GM21423 (cell line): ENCODE measurements around the gene ANKRD2.
"Not testable (repeated sequence)": the region's sequence is repeated elsewhere in the genome, so short reads cannot be mapped to it uniquely, and the experiment has no call there.

Source experiments
- ATAC-seq: cut with Tn5 transposase; IDR thresholded peaks from one replicate; pipeline ENCODE4 v1.9.1; 2021; ENCODE audit warnings: mild to moderate bottlenecking, moderate library complexity; ENCODE audit not compliant: unreplicated experiment

Gene ANKRD2

GRCh38 chr10:97546456-97547270 is 25.9 kb upstream of the ANKRD2 start:
- ATAC-seq: no peak

DNA sequence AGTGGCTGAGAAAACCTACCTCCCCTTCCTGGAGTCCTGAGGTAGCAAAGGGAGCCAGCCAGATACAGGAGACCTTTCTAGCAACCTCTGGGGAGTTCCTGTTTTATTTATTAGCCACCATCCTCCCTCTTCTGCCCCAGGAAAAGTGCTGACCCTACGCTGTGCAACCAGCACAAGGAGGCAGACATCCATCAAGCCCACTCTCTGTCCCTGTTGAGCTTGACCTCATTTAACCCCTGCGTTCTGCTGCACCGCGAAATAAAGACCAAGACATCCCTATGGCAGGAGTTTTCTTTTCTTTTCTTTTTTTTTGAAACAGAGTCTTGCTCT is 25.3 kb upstream of the ANKRD2 start:
- ATAC-seq: no peak

DNA sequence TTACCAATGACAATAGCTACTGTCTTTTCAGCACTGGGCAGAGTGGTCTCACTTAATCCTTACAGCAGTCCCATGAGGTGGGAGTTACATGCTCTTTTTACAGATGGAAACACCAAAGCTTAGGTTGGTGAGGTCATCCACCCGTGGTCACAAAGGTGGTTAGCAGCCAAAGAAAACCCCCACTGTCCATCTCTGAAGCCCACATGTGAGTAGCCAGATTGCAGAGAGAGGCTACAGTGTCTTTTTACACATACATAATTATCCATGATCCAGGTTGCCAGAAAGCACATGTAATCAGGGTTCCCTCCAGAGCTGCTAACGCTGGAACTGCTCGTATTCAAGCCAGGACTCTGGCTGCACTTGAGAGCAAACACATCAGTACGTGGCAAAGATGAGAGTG is 24.6 kb upstream of the ANKRD2 start:
- no peak for ATAC-seq

- no peak for ATAC-seq
Observed at GRCh38 chr10:97548828-97549455, 23.6 kb upstream of the ANKRD2 start.

DNA sequence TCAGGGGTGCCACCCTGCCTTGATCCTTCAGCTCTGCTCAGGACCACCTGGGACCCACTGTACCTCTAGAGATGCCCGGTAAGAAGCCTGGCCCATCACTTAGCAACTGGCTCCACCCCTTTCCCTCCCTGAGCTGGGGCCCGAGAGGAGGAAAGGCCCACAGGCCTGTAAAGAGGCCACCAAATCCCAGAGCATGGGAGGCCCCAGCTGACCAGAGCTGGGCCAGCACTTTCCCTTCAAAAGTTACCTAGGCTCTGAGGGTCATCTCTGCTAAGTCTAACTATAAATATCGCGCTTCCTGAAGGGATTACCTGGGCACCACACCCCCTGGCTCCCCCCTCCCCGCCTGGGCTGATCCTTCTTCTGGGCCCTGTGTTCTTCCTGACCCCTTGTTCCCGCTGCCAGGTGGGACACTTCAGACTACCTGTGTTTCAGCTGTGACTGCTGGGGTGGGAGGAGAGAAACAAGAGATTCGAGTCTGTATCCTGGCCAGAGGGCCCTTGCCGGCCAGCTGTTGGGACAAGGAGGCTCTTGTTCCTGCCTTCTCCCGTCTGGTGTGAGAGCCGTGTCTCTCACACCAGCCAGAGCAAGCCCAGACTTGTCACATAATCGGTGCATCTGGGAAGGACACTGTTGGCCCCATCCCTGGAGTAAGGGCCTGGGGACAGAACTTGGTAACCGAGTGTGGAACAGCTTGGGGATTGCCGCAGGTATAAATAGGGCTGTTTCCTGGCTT is 22.8 kb upstream of the ANKRD2 start:
- no peak for ATAC-seq

DNA sequence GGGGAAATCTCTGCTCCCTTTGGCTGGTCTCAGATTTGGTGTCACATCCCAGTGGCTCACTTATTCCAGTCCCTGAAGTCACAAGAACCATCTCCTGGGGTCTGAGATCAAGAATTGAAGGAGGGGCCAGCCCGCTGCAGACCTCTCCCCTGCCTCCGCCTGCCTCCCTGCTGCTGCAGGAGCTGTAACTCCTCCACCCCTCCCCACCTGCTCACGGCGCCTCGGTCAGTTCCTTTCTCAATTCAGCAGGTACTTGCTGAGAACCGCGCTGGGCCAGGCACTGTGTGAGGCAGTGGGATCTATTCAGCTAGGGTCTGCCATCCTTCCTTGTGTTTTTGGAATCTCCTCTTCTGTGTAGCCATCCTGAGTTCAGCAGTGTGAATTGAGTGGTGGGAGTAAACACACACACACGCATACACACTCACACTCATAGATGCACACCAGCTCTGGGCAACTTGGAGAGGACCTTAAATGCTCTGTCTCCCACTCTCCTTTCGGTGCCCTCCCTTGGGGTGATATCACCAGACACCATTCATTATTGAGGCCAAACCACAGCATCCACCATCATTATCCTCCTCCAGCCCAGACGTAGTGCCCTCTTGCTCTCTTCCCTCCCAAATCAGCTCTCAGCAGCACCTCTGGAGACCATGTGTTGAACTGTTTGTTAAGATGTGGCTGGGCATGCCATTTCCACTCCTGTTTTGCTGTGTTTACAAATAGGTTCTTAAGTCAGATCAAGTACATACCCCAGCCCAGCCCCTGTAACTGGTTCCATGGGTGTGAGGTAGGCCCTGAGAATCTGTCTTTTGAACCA is 22.0 kb upstream of the ANKRD2 start:
- ATAC-seq: no peak

- ATAC-seq: no peak
Observed at GRCh38 chr10:97551271-97551670, 21.3 kb upstream of the ANKRD2 start.

DNA sequence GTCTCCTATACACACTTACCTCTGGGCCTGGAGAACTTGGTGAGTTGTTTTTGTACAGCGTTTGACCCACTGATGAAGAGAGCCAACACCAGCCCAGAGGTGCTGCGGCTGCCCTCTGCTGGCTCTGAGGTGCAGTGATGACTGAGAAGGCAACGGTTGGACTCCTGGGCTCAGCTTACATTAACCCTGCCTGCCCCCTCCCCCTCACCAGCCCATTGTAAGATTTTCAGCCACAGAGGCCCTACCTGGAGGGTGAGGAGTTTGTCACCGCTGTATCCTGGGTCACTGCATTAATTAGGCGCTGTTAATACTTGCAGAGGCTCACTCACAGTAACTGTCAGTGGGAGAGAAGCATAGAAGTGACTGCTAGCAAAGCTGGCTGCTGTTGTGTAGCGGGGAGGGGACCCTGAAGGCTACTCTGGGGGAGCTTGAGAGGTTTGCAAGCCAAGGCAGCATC is 19.0 kb upstream of the ANKRD2 start:
- no peak for ATAC-seq

DNA sequence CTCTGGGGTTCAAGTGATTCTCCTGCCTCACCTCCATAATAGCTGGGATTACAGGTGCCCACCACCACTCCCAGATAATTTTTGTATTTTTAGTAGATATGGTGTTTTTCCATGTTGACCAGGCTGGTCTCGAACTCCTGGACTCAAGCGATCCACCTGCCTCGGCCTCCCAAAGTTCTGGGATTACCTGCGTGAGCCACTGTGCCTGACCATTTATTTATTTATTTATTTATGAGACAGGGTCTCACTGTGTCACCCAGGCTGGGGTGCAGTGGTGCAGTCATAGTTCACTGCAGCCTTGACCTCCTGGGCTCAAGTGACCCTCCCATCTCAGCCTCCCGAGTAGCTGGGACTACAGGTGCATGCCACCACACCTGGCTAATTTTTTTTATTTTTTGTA is 18.2 kb upstream of the ANKRD2 start:
- not testable (repeated sequence) for ATAC-seq

GRCh38 chr10:97555541-97555940 is 17.0 kb upstream of the ANKRD2 start:
- ATAC-seq: not testable (repeated sequence)

DNA sequence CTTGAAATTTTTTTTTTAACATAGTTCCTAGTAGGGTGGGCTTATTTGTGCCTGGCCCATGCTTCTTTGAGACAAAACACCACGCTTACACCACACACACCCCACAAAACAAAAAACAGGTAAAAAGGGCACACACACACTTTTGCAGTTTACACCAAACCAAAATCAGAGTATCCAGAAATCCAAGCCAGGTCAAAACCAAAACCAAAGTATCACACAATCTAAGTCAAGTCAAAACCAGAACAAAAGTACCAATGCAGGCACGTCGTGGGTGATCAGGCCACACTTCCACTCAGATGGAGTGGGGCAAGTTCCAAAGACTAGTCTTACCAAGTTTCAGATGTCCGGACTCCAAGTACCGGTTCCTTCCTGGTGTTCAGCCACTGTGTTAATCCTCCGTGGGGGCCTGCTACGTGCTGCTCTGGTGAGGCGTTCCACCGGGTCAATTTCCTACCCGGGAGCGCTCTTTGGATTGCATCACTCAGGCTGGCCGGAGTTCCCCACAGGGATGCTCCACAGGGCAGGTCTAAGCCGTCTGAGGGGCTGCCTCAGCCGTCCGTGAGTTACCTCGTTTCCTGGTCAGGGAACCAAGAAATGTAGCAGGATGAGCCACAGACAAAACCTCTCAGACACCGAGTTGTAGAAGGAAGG is 11.7 kb upstream of the ANKRD2 start:
- not testable (repeated sequence) for ATAC-seq

DNA sequence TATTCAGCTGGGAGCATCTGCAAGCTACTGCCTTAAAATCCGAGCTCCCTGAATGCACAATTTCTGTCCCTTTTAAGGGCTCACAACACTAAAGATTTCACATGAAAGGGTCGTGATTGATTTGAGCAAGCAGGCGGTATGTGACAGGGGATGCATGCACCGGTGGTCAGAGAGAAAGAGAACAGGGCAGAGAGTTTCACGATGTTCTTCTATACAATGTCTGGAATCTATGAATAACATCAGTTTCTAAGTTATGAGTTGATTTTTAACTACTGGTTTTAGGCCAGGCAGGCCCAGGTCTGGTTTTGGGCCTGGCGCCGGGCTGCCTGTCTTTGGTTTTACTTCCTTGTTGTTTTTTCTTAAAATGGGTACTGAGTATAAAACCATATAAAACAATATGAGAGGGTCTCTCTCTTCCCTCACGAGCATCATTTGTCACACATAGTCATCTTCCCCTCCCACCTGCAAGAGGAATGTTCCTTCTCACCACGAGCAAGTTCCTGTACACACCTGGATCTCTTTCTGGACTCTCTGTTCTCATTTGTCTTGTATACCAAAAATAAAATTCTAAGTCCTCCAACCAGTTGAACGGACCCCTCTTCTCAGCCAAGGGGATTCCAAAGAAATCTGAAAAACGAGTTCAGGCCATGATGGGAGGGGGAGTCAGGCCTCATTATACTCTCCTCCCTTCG is 11.0 kb upstream of the ANKRD2 start:
- not testable (repeated sequence) for ATAC-seq

DNA sequence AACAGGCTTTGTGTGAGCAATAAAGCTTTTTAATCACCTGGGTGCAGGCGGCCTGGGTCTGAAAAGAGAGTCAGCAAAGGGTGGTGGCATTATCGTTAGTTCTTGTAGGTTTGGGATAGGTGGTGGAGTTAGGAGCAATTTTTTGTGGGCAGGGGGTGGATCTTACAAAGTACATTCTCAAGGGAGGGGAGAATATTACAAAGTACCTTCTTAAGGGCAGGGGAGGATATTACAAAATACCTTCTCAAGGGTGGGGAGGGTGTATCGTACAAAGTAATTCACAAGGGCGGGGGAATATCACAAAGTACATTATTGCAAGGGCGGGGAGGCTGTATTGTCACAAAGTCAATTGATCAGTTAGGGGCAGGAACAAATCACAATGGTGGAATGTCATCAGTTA is 10.2 kb upstream of the ANKRD2 start:
- not testable (repeated sequence) for ATAC-seq

DNA sequence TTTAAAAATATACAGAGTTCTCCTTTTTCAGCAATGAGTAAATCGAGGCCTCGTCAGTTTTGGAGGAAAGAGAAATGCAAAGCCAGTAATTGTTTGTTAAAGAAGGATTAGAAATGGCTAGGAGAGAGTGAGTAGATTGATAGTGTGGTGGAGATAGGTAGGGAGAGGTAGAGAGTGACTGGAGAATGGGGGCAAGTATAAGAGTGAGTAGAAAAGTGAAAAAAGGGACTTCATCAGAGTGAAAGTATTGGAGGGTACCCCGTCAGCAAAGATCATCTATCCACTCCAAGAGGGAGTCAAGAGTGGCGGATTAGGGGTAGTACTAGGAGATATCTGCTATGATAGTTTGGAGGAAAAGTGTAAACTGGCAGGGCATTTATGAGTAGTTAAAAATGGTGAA is 9.2 kb upstream of the ANKRD2 start:
- no peak for ATAC-seq

DNA sequence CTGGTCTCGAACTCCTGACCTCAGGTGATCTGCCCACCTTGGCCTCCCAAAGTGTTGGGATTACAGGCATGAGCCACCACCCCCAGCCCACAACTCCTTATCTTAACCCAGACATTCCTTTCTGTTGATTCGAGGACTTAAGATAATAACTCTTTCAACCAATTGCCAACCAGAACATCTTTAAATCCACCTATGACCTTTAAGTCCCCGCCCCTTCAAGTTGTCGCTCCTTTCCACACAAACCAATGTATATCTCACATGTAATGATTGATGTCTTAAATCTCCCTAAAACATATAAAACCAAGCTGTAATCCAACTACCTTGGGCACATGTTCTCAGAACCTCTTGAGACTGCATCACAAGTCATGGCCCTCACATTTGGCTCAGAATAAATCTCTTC is 7.8 kb upstream of the ANKRD2 start:
- ATAC-seq: no peak

DNA sequence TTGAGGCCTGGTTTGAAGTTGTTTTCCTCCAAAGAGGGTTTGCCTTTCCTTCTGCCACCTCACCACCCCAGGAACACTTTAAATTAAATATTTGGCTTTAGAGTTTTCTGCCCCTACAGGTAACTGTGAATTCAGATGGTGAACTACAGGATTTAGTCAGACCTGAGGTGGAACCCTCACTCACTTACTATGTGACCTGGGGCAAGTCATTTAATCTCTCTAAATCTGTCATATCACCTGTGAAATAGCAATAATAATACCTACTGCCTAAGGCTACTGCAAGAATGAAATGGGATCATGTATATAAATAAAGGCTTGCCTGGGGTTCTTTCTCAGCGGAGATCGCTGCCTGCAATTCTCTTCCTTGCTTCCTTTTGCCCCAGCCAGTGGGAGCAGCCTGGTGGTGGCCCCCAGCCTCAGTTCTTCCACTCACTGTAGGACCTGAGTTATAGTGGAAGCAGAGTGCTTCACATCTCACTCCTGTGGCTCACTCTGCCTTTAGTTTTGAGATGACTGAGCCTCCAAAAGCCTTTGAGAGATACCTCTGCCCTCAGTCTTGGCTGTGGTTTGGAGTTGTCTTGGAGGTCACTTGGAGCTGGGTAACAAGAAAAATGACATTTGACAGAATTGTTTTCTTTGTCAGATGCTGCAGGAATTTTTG is 6.1 kb upstream of the ANKRD2 start:
- ATAC-seq: no peak

- no peak for ATAC-seq
Observed at GRCh38 chr10:97567891-97568290, 4.7 kb upstream of the ANKRD2 start.

DNA sequence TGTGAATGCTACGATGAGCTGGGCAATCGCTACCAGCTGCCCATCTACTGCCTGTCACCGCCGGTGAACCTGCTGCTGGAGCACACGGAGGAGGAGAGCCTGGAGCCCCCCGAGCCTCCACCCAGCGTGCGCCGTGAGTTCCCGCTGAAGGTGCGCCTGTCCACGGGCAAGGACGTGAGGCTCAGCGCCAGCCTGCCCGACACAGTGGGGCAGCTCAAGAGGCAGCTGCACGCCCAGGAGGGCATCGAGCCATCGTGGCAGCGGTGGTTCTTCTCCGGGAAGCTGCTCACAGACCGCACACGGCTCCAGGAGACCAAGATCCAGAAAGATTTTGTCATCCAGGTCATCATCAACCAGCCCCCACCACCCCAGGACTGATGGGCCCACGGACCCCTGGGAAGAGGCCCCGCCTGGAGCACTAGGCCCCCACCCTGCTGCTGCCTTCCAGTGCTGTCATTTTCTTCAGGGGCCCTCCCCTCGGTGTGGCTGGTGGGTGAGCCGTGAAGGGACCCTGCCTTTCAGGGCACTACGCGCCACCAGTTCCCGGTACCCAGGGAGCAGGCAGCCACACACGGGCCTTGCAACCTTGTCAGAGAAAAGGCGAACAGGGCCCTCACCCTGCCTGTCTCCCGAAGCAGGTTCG is 2.3 kb upstream of the ANKRD2 start:
- no peak for ATAC-seq
